SIG-M5 treated with dmso at 0.1 percent for 504 hours (cell line): ENCODE data around the gene JMJD8.
"Not testable (repeated sequence)": the region's sequence is repeated elsewhere in the genome, so short reads cannot be mapped to it uniquely, and the experiment has no call there.

Experiments used
- DNase-seq: peaks from one replicate; lab custom pipeline; 2025; ENCODE audit not compliant: unreplicated experiment; lab: John Stamatoyannopoulos, UW

The JMJD8 gene

DNA sequence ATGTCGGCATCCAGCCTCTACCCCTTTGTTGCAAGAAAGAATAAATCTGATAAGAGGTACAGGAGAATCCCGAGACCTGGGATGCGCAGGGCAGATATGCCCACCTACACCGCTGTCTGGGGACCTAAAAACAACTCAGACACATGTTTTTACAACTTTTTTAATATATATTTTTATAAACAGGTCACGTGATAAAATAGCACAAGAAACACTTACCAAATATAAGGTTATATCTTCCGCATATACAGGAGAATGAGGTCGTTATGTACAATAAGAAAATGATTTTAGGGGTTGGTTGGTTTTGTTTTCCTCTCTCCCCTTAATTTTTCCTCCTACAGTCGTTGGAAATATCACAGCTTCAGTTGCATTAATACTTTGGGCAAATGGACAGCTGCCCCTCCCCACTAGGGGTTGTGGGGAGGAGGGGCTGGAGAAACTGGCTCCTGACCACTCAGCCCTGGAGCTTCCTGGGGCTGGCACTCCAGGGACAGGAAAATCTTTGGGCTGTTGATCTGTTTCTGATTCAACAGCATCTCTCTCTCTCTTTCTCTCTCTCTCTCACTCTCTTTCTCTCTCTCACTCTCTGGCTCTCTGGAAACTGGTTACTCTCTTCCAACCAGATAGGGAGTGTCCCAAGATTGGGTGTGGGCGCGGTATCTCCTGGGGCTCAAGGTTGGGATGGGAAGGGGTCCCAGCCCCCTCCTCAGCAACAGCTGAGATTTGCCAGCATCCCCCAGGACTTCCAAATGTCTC lies 8.4 kb upstream of the JMJD8 start:
- DNase-seq, result no peak

DNA sequence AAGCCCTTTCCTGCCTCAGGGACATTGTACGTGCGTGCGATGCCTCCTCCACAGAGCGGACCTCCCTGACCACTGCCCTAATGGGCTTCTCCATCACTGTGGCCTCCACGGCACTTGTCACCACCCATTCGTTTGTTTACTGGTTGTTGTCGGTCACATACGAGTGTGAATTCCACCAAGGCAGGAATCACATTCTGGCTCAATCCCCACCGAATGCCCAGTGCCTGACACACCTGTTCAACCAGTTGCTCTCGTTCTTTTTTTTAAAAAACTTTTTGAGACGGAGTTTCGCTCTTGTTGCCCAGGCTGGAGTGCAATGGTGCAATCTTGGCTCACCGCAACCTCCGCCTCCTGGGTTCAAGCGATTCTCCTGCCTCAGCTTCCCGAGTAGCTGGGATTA lies 7.1 kb upstream of the JMJD8 start:
- not testable (repeated sequence) for DNase-seq

DNA sequence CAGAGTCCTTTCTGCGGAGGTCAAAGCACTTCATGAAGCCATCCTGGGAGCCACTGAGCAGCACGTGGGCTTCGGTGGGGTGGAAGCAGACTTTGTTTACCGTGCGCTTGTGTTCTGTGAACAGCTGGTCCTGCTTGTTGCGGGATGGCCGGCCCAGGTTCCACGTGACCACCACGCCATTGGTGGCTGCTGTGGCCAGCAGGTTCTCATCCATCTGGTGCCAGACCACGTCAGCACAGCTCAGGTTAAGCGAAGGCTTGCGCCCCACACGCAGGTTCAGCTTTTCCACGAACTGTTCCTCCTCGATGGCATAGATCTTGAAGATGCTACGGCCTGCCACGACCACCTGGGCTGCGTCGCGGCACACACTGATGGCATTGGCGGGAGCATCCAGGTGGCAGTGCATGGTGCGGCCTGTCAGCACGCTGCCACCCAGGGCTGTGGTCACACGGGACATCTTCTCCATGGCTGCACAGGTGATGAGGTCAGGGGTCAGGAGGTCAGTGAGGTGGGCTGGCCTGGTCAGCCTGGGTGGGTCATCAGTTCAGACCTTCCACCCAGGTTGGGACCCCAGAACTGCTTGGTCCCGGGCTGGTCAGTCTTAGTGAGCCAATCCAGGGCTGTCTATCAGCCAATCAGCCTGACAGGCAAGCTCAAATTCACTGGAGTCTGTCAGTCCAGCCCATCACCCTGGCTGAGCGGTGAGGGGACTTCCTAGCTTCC lies 5.2 kb upstream of the JMJD8 start:
- no peak for DNase-seq

DNA sequence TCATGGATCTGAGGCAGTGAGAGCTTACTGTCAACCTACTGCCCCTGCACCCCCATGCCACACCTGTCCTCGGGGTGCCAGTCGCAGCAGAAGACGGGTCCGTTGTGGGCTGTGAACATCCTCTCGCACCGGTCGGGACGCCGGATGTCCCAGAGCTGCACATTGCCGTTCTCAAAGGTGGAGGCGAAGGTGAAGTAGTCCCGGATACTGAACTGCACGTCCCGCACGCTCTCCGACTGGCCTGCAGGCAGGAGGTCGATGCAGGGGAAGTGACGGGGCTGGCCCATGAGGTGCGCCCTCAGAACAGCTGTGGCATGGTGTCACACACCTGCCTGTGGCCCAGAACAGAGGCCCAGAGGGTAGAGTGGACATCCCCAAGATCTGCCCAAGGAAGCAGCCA lies 3.4 kb upstream of the JMJD8 start:
- DNase-seq, result no peak

DNA sequence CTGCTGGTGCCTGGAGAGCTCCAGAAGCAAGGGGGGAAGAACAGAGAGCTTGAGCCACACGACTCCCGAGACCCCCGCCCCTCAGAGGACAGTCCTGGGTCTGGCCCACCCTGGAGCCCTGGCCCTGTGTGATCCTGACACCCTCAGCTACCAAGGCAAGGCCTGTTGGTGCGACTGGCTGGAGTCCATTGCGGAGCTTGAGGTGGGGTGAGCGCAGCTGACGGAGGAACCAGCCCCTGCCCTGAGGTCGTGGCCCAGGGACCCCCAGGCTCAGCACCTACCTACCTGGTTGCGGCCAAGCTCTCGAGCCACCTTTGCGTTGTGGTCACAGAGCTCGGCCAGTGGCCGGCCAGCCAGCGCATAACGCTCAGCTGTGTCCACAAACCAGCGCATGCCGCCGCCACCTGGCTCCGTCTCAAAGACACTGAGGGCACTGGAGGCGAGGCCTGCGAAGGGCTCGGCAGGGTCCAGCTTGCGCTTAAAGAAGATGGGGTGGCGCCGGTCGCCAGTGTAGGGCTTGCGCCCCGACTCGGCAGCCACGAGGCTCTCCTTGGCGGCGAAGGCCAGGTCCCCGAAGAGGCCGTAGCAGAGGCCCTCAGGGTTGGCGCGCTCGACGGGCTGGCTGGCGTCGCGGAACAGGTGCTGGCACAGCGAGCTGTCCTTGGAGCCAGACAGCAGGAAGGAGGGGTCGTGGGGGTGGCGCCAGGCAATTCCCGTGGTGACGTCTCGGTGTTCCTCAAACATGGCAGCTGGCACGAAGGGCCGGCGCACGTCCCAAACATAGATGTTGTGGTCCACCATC lies 2.5 kb upstream of the JMJD8 start:
- no peak for DNase-seq

DNA sequence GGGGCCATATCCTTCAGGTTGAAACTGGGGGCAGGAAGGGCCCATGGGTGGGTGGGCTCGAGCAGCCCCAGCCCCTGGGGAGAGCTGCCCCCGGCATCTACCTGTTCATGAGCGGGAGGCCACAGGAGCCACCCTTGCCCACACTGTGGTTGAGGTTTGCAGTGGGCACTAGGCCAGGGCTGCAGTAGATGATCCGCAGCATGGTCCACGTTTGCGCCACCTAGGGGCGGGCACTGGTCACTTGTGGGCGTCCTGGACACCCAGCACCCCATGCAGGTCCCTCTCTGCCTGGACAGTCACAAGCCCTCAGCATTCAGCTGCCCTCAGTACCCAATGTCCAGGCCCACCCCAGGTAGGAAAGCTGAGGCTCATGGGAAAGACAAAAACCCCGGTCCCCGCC lies 1.8 kb upstream of the JMJD8 start:
- DNase-seq, result no peak

DNA sequence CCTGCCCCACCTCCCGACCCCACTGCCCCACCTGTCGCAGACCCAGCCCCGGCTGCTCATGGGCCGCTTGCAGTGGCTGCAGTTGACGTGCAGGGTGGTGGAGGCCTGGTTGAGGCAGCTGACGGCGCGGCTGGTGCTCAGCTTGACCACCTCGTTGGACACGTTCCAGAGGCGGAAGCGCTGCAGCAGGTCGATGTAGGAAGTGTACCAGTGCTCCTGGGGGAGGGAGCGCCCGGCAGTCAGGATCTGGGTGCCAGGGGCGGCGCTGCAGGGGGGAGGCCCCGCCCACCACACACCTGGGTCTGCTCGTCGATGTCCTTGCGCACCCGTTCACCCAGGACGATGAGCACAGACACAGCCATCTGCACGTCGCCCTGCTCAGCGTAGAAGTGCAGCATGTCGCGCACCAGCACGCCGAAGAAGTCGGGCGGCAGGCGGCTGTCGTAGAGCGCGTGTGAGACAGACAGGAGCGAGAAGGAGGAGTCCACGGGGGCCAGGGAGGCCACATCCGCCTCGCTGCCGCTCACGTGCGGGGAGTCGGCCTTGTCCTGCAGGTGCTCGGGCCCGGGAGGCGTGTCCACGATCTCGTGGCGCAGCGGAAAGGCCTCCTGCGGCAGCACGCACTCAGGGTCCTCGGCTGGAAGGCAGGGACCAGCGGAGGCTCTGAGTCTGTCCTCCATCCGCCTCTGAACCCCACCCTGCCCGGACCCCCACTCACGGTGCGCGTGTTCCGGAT lies 995 bp upstream of the JMJD8 start:
- no peak for DNase-seq

DNA sequence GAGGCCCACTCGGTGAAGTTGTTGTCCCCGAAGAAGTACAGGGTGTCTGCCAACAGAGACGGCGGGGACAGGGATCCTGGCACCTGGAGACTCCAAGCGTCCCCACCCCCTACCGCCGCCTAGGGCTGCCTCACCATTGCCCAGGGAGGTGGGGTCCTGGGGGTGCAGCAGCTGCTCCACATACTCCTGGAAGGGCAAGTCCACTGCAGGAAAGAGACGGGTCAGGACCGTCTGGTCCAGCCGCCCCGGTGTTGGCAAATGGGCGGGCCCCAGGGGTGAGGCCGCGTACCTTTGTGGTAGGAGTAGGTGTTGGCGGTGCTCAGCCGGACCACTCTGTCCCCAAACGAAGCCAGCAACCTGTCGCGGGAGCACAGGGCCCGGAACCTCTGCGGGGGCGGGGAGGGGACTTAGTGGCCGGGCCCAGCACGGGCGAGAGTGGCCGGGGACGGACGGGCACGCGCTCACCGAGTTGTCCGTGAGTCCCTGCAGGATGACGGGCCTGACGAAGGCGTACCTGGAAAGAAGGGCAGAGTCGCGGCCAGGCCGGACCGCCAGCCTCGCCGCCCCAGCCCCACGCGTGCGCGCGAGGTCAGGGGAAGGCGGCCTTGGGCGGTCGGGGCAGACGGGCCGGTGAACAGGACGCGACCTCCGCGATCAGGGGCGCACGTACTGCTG lies 601 bp downstream of the JMJD8 start:
- DNase-seq, result no peak

DNA sequence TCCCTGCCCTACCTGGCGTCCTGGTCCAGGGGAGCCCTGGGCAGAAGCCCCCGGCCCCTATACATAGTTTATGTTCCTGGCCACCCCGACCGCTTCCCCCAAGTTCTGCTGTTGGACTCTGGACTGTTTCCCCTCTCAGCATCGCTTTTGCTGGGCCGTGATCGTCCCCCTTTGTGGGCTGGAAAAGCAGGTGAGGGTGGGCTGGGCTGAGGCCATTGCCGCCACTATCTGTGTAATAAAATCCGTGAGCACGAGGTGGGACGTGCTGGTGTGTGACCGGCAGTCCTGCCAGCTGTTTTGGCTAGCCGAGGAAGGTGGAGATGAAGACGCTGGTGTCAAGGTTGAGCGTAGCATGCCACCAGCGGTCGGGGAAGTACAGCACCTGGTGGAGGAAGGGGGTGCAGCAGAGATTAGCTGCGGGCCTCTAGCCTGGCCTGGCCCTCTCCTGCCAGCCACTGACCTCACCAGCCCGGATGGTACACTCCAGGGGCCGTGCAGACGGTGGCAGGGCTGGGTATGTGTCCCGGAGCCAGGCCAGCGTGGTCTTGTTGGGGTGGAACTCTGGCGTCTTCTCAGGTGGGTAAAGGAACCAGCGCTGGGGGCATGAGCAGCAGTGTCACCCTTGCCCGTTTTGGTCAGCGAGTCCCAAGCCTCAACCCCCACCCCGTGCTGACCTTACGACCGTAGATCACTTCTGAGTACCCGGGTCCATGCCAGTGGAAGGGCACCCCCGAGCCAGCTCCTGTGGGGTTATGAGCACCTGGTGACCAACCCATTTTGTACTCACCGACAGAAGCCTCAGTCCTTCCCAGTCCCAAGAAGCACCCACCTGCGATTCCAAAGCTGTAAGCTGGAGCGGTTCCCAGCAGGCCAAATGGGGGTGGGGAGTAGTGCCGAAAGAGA lies 1.4 kb downstream of the JMJD8 start:
- no peak for DNase-seq

DNA sequence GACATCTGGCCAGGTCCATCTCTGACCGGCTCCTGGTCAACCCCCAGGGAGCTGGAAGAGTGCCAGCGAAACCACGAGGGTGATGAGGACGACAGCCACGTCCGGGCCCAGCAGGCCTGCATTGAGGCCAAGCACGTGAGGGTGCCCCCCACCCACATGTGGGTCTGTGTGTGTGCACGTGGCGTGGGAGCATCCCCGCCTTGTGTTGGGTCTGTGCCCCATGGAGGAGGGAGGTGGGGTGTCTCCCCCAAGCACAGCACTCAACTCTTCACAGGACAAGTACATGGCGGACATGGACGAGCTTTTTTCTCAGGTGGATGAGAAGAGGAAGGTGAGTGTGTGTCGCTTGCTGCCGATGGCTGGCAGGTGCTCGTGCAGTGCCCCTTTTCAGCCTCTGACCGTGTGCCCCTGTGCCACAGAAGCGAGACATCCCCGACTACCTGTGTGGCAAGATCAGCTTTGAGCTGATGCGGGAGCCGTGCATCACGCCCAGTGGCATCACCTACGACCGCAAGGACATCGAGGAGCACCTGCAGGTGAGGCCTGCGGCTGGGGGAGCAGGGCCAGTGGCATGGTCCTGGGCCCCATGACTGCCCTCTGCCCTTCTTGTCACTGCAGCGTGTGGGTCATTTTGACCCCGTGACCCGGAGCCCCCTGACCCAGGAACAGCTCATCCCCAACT lies 2.2 kb downstream of the JMJD8 start:
- no peak for DNase-seq

DNA sequence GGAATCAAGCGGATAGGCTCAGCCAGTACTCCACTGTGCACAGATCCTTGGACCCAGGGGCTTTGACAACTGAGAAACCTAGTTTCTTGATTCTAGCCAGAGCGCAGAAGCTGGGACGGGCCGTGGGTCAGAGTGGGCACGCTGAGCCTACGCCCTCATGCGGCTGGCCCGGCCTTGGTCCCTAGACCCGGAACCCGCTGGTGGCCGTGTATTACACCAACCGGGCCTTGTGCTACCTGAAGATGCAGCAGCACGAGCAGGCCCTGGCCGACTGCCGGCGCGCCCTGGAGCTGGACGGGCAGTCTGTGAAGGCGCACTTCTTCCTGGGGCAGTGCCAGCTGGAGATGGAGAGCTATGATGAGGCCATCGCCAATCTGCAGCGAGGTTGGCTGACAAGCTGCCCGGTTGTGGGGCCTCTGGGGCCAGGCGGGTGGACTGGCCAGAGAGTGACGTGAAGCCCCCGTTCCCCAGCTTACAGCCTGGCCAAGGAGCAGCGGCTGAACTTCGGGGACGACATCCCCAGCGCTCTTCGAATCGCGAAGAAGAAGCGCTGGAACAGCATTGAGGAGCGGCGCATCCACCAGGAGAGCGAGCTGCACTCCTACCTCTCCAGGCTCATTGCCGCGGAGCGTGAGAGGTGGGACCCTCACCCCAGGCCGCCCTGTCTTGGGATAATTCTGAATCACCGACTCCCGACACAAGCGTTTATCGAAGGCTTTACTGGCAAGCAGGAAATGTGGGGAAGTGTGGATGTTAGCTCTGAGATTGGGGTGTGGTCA lies 3.0 kb downstream of the JMJD8 start:
- DNase-seq, result no peak

DNA sequence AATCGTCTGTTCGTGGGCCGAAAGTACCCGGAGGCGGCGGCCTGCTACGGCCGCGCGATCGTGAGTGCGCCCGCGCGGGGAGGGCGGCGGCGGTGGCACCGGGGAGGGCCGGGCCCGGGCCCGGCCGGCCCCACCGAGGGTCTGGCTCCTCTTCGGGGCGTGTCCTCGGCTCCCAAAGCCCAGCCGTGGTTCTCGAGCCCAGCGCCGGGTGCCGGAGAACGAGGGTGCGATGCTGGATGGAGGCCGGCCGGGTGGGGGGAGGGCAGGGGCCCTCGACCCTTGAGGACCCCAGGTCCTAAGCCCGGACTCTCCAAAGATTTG lies 3.5 kb downstream of the JMJD8 start:
- no peak for DNase-seq

DNA sequence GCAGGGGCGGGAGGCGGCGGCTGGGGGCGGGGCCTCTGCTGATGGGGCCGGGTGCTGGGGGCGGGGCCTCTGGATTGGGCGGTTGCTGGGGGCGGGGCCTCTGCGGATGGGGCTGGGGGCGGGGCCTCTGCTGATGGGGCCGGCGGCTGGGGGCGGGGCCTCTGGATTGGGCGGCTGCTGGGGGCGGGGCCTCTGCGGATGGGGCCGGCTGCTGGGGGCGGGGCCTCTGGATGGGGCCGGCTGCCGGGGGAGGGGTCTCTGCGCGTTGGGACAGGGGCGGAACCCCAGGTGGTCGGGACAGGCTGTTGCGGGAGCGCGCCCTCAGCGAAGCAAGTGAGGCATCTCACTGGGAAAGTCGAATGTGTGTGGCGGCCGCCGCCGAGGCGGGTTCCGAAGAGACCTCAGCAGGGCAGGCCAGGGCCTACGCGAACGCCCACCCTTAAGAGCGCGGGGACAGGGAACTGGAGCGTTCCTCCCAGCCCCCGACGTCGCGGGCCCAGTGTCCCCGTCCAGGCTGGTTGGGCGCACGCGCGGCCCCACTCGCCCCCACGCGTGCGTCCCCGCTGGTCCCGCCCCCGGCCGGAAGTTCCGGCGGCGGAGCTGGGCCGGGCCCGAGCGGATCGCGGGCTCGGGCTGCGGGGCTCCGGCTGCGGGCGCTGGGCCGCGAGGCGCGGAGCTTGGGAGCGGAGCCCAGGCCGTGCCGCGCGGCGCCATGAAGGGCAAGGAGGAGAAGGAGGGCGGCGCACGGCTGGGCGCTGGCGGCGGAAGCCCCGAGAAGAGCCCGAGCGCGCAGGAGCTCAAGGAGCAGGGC lies 4.1 kb downstream of the JMJD8 start, which contains the start of gene STUB1:
STUB1 (plus strand) TSS at position 597 of the 811 bp plus-strand sequence; CDS start at position 713, 116 bp downstream.
- peak; percentile 83 for DNase-seq

DNA sequence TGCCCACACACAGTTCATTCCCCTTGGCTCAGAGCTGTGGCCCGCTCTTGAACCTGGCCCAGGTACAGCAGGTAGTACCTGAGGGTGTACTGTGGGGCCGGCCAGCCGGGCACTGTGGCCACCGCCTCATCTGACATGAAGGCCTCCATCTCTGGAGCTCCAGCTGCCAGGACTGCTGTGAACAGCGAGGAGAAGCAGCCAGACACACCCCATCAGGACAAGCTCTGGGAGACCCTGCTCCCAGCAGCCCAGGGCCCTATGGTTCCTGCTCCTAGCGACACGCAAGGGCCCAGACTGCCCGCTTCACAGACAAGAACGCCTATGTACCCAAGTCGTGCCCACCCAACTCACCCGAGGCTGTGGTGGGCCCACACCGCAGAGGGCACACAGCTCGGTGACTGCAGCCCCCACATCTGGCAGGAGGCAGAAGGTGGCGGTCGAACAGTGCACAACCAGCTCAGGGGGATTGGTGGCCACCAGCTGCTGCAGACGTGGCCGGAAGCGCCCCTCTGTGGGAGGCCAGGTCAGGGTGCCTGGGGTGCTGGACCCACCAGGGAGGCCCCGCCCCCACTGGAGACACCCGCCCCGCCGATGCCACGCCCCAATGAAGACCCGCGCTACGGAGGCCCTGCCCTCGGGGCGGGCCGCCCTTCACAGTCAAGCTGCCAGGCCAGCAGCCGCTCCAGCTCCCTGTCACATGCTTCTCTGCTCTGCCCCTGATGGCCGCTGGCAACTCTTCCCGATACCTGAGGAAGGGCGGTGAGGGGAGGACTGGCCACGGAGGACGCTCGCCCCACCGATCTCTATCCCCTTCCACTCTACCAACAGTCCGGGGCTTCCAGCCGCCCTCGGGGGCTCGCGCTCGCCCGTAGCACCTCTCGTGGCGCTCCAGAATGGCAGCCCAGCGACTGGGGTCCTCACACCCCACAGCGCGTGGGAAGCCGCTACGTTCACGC lies 5.0 kb downstream of the JMJD8 start:
- DNase-seq, result peak; percentile 40

DNA sequence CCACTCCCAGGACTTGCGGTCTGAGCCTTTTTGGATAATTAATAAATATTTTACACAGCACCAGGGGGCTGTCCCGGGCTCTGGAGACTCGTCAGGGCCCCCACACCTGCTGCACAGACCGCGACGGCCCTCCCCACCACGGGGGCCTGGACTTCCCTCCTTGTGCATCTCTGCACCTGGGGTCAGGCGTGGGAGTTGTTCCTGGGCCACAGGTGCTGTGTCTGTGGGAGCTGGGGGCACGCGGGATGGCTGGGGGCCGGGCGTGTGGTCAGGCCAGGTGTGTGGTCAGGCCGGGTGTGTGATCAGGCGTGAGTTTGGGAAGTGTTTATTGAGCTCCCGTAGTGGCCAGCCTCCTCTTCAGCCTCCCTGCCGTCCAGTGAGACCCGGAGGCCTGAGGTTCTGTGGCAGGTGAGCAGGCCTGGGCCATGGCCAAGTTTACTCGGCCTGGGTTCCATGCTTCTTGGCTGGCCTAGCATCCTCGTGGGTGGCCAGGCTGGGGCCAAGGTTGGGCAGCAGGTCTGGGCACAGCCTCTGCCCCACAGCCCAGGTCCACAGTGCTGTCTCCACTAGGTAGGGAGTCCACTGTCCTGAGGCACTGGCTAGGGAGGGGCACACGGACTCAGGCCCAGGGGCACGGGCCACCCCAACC lies 5.8 kb downstream of the JMJD8 start:
- no peak for DNase-seq
